ENCODE results near the gene CCDC149. TPM values are rescaled to one million over a fixed set of nuclear protein-coding genes. Genes with fewer than 3 reads are reported as not detected.

The CCDC149 gene
- total RNA-seq, 1 experiment from 2014 or later = 12.7 TPM

DNA sequence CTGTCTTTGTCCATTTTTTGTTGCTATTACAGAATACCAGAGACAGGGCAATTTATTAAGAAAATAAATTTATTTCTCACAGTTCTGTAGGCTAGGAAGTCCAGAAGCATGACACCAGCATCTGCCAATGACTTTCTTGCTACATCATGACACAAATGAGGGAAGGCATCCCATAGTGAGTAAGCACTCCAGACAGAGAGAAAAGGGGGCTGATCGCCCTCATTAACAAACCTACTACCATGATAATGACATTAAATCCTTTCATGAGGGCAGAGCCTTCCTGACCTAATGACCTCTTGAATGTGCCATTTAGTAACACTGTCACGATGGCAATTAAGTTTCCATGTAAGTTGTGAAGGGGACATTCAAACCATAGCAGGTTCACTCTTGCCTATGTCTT lies 20.1 kb downstream of the CCDC149 start:
- Mint-ChIP-seq H3K27ac (ENCODE audit: low read depth, unreplicated experiment) (no peak overlapping the region), H3K4me1 (ENCODE audit: insufficient read depth, unreplicated experiment) (no peaks in the 10 kb centered on the region), H3K4me3 (ENCODE audit: unreplicated experiment) (no peak overlapping the region), H3K27me3 (ENCODE audit: insufficient read depth, unreplicated experiment) (no peaks in the 10 kb centered on the region), H3K9me3 (ENCODE audit: unreplicated experiment) (no peaks in the 10 kb centered on the region), H3K36me3 (ENCODE audit: insufficient read depth, unreplicated experiment) (no peaks in the 10 kb centered on the region)
- ChIA-PET CTCF (no interaction called here), POLR2A (no interaction called here)
- intact Hi-C loops (cut with micrococcal nuclease) = no loop called here
- TF ChIP-seq, protein P1, sequence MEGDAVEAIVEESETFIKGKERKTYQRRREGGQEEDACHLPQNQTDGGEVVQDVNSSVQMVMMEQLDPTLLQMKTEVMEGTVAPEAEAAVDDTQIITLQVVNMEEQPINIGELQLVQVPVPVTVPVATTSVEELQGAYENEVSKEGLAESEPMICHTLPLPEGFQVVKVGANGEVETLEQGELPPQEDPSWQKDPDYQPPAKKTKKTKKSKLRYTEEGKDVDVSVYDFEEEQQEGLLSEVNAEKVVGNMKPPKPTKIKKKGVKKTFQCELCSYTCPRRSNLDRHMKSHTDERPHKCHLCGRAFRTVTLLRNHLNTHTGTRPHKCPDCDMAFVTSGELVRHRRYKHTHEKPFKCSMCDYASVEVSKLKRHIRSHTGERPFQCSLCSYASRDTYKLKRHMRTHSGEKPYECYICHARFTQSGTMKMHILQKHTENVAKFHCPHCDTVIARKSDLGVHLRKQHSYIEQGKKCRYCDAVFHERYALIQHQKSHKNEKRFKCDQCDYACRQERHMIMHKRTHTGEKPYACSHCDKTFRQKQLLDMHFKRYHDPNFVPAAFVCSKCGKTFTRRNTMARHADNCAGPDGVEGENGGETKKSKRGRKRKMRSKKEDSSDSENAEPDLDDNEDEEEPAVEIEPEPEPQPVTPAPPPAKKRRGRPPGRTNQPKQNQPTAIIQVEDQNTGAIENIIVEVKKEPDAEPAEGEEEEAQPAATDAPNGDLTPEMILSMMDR (IDR thresholded peaks at IDR 0.05; ENCODE audit: unreplicated experiment) = no peak
- BruUV-seq (replicated peaks) = no TSS peak
- DNase-seq (ENCODE audit: unreplicated experiment) = no peak

DNA sequence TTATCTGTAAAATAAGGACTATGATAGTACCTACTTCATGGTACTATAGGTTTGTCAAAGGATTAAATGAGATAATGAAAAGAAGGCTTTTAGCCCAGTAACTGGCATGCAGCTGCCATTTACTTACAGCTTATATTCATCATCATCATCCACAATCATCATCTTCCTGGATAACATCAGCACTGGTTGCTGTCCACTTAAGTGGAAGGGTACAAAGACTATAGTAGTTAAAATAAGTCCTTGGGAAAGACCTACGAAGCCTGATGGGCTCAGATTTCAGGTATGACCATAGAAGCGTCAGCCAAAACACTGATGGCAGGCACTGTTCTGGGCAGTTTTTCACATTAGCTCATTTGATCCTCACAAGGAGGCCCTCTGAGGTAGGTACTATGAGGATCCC lies 20.6 kb downstream of the CCDC149 start:
- H3K27ac Mint-ChIP-seq (ENCODE audit: low read depth, unreplicated experiment) = no peak overlapping the region
- TF ChIP-seq, protein P1 (IDR thresholded peaks at IDR 0.05; ENCODE audit: unreplicated experiment) = no peak
- no peaks in the 10 kb centered on the region for H3K27me3 Mint-ChIP-seq (ENCODE audit: insufficient read depth, unreplicated experiment)
- ChIA-PET POLR2A (no interaction called here), CTCF (no interaction called here)
- no peak for DNase-seq (ENCODE audit: unreplicated experiment)
- no peak overlapping the region for H3K4me3 Mint-ChIP-seq (ENCODE audit: unreplicated experiment)
- H3K36me3 Mint-ChIP-seq (ENCODE audit: insufficient read depth, unreplicated experiment) = peaks cover 5% of the 10 kb centered on the region
- no peaks in the 10 kb centered on the region for H3K4me1 Mint-ChIP-seq (ENCODE audit: insufficient read depth, unreplicated experiment)
- no TSS peak for BruUV-seq (replicated peaks)
- intact Hi-C loops (cut with micrococcal nuclease) = no loop called here
- H3K9me3 Mint-ChIP-seq (ENCODE audit: unreplicated experiment) = no peaks in the 10 kb centered on the region

DNA sequence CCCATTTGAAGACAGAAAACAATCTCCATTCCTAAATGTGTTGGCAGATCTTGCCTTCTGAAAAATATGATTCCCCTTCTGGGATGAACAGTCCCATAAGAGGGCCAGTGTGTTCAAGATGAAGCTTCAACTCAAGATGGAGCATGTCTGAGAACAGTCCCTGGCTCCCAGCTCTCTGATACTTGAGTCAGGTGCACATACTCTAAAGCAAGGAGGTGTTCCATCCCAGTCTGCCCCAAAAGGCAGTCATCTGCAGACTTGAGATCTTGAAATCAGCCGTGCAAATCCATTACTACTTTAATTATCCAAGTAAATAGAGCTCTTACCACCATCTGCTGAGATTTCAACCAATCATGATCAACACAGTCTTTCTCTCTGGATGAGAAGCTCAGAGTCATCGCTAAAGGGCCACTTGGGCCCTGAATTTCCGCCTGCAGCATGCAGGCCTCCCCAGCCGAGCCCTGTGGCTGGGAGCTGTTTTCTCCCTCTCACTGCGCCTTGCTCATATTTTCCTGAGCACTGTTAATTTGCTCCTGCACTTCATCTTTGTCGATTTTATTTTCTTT lies 22.2 kb downstream of the CCDC149 start:
- TF ChIP-seq, protein P1 (IDR thresholded peaks at IDR 0.05; ENCODE audit: unreplicated experiment) = no peak

DNA sequence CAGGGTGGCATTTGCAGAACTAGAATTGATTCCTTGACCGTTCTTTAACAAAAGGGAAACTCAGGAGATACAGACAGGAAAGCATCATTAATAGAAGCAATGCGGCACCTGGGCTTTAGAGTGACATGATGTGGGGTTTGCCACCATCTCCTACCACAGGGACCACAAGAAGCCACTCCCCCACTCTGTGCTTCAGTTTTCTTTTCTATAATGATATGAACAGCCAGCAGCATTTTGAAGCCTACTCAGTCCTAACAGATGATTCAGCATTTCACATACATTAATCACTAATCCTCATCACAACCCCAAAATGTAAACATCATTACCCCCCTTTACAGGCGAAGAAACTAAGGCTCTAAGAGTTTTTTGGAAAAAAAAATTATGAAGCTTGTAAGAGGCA lies 22.9 kb downstream of the CCDC149 start:
- intact Hi-C loops (cut with micrococcal nuclease) = no loop called here
- DNase-seq (ENCODE audit: unreplicated experiment) = no peak
- BruUV-seq (replicated peaks) = no TSS peak
- peaks cover 6% of the 10 kb centered on the region for H3K36me3 Mint-ChIP-seq (ENCODE audit: insufficient read depth, unreplicated experiment)
- H3K4me1 Mint-ChIP-seq (ENCODE audit: insufficient read depth, unreplicated experiment) = no peaks in the 10 kb centered on the region
- ChIA-PET POLR2A (no interaction called here), CTCF (no interaction called here)
- no peak overlapping the region for H3K27ac Mint-ChIP-seq (ENCODE audit: low read depth, unreplicated experiment)
- no peak overlapping the region for H3K4me3 Mint-ChIP-seq (ENCODE audit: unreplicated experiment)
- H3K9me3 Mint-ChIP-seq (ENCODE audit: unreplicated experiment) = no peaks in the 10 kb centered on the region
- H3K27me3 Mint-ChIP-seq (ENCODE audit: insufficient read depth, unreplicated experiment) = no peaks in the 10 kb centered on the region
- TF ChIP-seq, protein P1 (IDR thresholded peaks at IDR 0.05; ENCODE audit: unreplicated experiment) = no peak

More for the DNA sequence above, 22.2 kb downstream of the CCDC149 start:
- DNase-seq (ENCODE audit: unreplicated experiment) = no peak
- H3K27me3 Mint-ChIP-seq (ENCODE audit: insufficient read depth, unreplicated experiment) = no peaks in the 10 kb centered on the region
- no peak overlapping the region for H3K27ac Mint-ChIP-seq (ENCODE audit: low read depth, unreplicated experiment)
- CTCF ChIA-PET = no interaction called here
- no peak overlapping the region for H3K4me3 Mint-ChIP-seq (ENCODE audit: unreplicated experiment)
- POLR2A ChIA-PET = no interaction called here
- BruUV-seq (replicated peaks) = no TSS peak
- intact Hi-C loops (cut with micrococcal nuclease) = no loop called here
- H3K9me3 Mint-ChIP-seq (ENCODE audit: unreplicated experiment) = no peaks in the 10 kb centered on the region
- H3K4me1 Mint-ChIP-seq (ENCODE audit: insufficient read depth, unreplicated experiment) = no peaks in the 10 kb centered on the region
- peaks cover 6% of the 10 kb centered on the region for H3K36me3 Mint-ChIP-seq (ENCODE audit: insufficient read depth, unreplicated experiment)

All from MCF 10A (cell line).